HG03520 (cell line): ENCODE data around the gene PTPN6.

Experiments
- ATAC-seq: cut with Tn5 transposase; IDR thresholded peaks from one replicate; pipeline ENCODE4 v1.9.1; 2021; ENCODE audit warnings: mild to moderate bottlenecking, moderate library complexity; ENCODE audit not compliant: unreplicated experiment

The PTPN6 gene

GRCh38 chr12:7001921-7002591 lies 50.9 kb downstream of the PTPN6 start:
- ATAC-seq, result no peak

GRCh38 chr12:7004287-7004803 lies 53.2 kb downstream of the PTPN6 start:
- no peak for ATAC-seq

- no peak for ATAC-seq
These were observed 53.7 kb downstream of the PTPN6 start for GRCh38 chr12:7004840-7005239.

GRCh38 chr12:7005311-7005710 lies 54.2 kb downstream of the PTPN6 start:
- ATAC-seq, result no peak

GRCh38 chr12:7006639-7007038 lies 55.5 kb downstream of the PTPN6 start:
- ATAC-seq, result no peak

GRCh38 chr12:7008864-7009263 lies 57.7 kb downstream of the PTPN6 start:
- no peak for ATAC-seq

- ATAC-seq, result no peak
These were observed 58.4 kb downstream of the PTPN6 start for GRCh38 chr12:7009512-7009911.
